Gastroesophageal sphincter (tissue), 3 donors: ENCODE results near the gene ITGB6.

ENCODE experiments used
- EP300 ChIP-seq: sonication (generic); formaldehyde crosslinking; IDR thresholded peaks from one replicate; pipeline ENCODE4 v1.6.1; 2017; ENCODE audit warnings: antibody characterized with exemption, mild to moderate bottlenecking
- POLR2A ChIP-seq, 2 donors: fragments of 450-650 bp; IDR thresholded peaks; one replicate each; pipeline ENCODE4 v1.6.1; 2017; ENCODE audit warnings: antibody characterized with exemption in 2 of 2, mild to moderate bottlenecking in 2 of 2, moderate library complexity in 1 of 2
- POLR2AphosphoS5 ChIP-seq: sonication (generic); formaldehyde crosslinking; IDR thresholded peaks from one replicate; pipeline ENCODE4 v1.6.1; 2017; ENCODE audit warnings: antibody characterized with exemption
- TF ChIP-seq, protein P1 (sequence below), 4 experiments: fragments of 200-600 bp in 2 of 4; fragments of 450-650 bp in 2 of 4; sonication (generic) in 1 of 4; IDR thresholded peaks; one replicate each; pipeline ENCODE4 v1.5.1; 2017 to 2019; ENCODE audit warnings: antibody characterized with exemption in 4 of 4, mild to moderate bottlenecking in 2 of 4, moderate library complexity in 2 of 4

- TF ChIP-seq, protein P1, sequence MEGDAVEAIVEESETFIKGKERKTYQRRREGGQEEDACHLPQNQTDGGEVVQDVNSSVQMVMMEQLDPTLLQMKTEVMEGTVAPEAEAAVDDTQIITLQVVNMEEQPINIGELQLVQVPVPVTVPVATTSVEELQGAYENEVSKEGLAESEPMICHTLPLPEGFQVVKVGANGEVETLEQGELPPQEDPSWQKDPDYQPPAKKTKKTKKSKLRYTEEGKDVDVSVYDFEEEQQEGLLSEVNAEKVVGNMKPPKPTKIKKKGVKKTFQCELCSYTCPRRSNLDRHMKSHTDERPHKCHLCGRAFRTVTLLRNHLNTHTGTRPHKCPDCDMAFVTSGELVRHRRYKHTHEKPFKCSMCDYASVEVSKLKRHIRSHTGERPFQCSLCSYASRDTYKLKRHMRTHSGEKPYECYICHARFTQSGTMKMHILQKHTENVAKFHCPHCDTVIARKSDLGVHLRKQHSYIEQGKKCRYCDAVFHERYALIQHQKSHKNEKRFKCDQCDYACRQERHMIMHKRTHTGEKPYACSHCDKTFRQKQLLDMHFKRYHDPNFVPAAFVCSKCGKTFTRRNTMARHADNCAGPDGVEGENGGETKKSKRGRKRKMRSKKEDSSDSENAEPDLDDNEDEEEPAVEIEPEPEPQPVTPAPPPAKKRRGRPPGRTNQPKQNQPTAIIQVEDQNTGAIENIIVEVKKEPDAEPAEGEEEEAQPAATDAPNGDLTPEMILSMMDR (IDR thresholded peaks at IDR 0.05): no peak
- TF ChIP-seq EP300: no peak
- TF ChIP-seq POLR2A (IDR thresholded peaks at IDR 0.05): no peak
- no peak for TF ChIP-seq POLR2AphosphoS5
Observed at GRCh38 chr2:160201849-160202539, 1.9 kb upstream of the ITGB6 start.
